Fibroblast of lung (primary cell): ENCODE results near the gene CLSTN1. TPM values are rescaled to one million over a fixed set of nuclear protein-coding genes. Genes with fewer than 3 reads are reported as not detected.

Source experiments
- DNase-seq, 2 donors: peaks; one replicate each; pipeline versions ENCODE4 v3.0.0 to v3.0.0-alpha.2; 2010; ENCODE audit warnings: low read depth in 2 of 2
- H2AFZ ChIP-seq: 2 replicates; pipeline ENCODE4 v1.5.1; 2012; ENCODE audit warnings: low read length, control low read depth, inconsistent platforms
- H3K27ac ChIP-seq: 2 replicates; pipeline ENCODE4 v1.5.1; 2011; ENCODE audit warnings: low read length, control low read depth; ENCODE audit not compliant: insufficient read depth
- H3K27me3 ChIP-seq: 2 replicates; pipeline ENCODE4 v1.5.1; 2011; ENCODE audit warnings: mild to moderate bottlenecking, low read length; ENCODE audit not compliant: control insufficient read depth, insufficient read depth
- H3K36me3 ChIP-seq: 2 replicates; pipeline ENCODE4 v1.5.1; 2011; ENCODE audit warnings: low read length; ENCODE audit not compliant: control insufficient read depth, insufficient read depth
- H3K4me1 ChIP-seq: 2 replicates; pipeline ENCODE4 v1.5.1; 2011; ENCODE audit warnings: low read length; ENCODE audit not compliant: control insufficient read depth, insufficient read depth; ENCODE audit errors: extremely low read depth
- H3K4me2 ChIP-seq: 2 replicates; pipeline ENCODE4 v1.5.1; 2011; ENCODE audit warnings: low read length, control low read depth; ENCODE audit not compliant: insufficient read depth; ENCODE audit errors: extremely low read depth
- H3K4me3 ChIP-seq, 4 experiments: fragments of 200-600 bp in 1 of 4; sonication (generic) in 1 of 4; replicated peaks in 1 of 4; 2 replicates each; pipeline ENCODE4 v1.5.1; 2011 to 2016; ENCODE audit warnings: low read length in 4 of 4, low read depth in 3 of 4, mild to moderate bottlenecking in 3 of 4, control low read depth in 2 of 4, inconsistent platforms in 1 of 4, mixed read lengths in 1 of 4; ENCODE audit not compliant: insufficient read depth in 1 of 4; ENCODE audit errors: control extremely low read depth in 1 of 4
- H3K79me2 ChIP-seq: 2 replicates; pipeline ENCODE4 v1.5.1; 2012; ENCODE audit warnings: mild to moderate bottlenecking, low read length, inconsistent platforms; ENCODE audit not compliant: control insufficient read depth, insufficient read depth
- H3K9ac ChIP-seq: 2 replicates; pipeline ENCODE4 v1.5.1; 2011; ENCODE audit warnings: mild to moderate bottlenecking, low read length, control low read depth; ENCODE audit not compliant: insufficient read depth
- H3K9me3 ChIP-seq: 2 replicates; pipeline ENCODE4 v1.5.1; 2012; ENCODE audit warnings: low read depth, low read length; ENCODE audit not compliant: control insufficient read depth, insufficient read depth
- H4K20me1 ChIP-seq: 2 replicates; pipeline ENCODE4 v1.5.1; 2011; ENCODE audit warnings: low read length; ENCODE audit not compliant: control insufficient read depth, insufficient read depth; ENCODE audit errors: extremely low read depth
- EZH2 ChIP-seq: IDR thresholded peaks from 2 replicates; pipeline ENCODE4 v1.5.1; 2012; ENCODE audit warnings: low read length, control low read depth, mild to moderate bottlenecking; ENCODE audit errors: missing control alignments
- polyA plus RNA-seq, 2 donors: library from polyadenylated mRNA; depleted of rRNA in 1 of 2; stranded (reverse) in 1 of 2; unstranded in 1 of 2; fragments of >200 nt; gene quantifications; 2 replicates each; pipeline ENCODE4 v1.2.1, GENCODE V29; 2011 to 2012; ENCODE audit warnings: missing spikeins in 1 of 2
- total RNA-seq: library from RNA; depleted of rRNA; stranded (reverse); fragments of >200 nt; gene quantifications from 2 replicates; pipeline ENCODE4 v1.2.1, GENCODE V29; 2014
- TF ChIP-seq, protein P1 (sequence below), 2 donors: IDR thresholded peaks in 1 of 2; conservative IDR thresholded peaks in 1 of 2; 1 replicate in 1 of 2; 2 replicates in 1 of 2; pipeline ENCODE4 v1.5.1; 2011 to 2012; ENCODE audit warnings: low read length in 2 of 2, control low read depth in 1 of 2, inconsistent platforms in 1 of 2, low read depth in 1 of 2, mild to moderate bottlenecking in 1 of 2

CLSTN1 gene
- total and polyA plus RNA-seq, 2 donors (not counting 1 experiment from before 2014, with no cell fraction given), result 57.4 to 115 TPM

DNA sequence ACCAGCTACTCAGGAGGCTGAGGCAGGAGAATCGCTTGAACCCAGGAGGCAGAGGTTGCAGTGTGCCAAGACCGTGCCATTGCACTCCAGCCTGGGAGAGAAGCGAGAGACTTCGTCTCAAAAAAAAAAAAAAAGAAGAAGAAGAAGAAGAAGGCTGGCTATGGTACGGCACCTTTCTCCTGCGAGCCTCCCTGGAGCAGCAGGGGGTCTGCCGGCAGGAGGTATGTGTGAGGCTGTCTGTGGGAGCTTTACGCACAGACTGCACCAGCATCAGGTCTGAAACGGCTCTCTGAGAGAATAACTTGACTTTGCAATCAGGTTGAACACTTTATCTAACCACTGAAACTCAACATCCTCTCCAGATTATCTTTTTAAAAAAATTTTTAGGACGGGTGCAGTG is 44.9 kb downstream of the CLSTN1 start:
- no peaks in the 10 kb centered on the region for H4K20me1 ChIP-seq
- no peak overlapping the region for H3K4me2 ChIP-seq
- no peak overlapping the region for H2AFZ ChIP-seq
- no peaks in the 10 kb centered on the region for H3K27me3 ChIP-seq
- no peaks in the 10 kb centered on the region for H3K4me1 ChIP-seq
- no peak overlapping the region for H3K4me3 ChIP-seq
- no peaks in the 10 kb centered on the region for H3K79me2 ChIP-seq
- no peak overlapping the region for H3K9ac ChIP-seq
- no peaks in the 10 kb centered on the region for H3K9me3 ChIP-seq
- TF ChIP-seq, protein P1, sequence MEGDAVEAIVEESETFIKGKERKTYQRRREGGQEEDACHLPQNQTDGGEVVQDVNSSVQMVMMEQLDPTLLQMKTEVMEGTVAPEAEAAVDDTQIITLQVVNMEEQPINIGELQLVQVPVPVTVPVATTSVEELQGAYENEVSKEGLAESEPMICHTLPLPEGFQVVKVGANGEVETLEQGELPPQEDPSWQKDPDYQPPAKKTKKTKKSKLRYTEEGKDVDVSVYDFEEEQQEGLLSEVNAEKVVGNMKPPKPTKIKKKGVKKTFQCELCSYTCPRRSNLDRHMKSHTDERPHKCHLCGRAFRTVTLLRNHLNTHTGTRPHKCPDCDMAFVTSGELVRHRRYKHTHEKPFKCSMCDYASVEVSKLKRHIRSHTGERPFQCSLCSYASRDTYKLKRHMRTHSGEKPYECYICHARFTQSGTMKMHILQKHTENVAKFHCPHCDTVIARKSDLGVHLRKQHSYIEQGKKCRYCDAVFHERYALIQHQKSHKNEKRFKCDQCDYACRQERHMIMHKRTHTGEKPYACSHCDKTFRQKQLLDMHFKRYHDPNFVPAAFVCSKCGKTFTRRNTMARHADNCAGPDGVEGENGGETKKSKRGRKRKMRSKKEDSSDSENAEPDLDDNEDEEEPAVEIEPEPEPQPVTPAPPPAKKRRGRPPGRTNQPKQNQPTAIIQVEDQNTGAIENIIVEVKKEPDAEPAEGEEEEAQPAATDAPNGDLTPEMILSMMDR (conservative IDR thresholded peaks at IDR 0.05 in 1 of 2, IDR thresholded peaks at IDR 0.05 in 1 of 2; ENCODE audit: low read depth in 1 of 2, low read length in 2 of 2), result no peak
- TF ChIP-seq EZH2, result no peak
- DNase-seq, result no peak
- no peaks in the 10 kb centered on the region for H3K36me3 ChIP-seq
- no peak overlapping the region for H3K27ac ChIP-seq

DNA sequence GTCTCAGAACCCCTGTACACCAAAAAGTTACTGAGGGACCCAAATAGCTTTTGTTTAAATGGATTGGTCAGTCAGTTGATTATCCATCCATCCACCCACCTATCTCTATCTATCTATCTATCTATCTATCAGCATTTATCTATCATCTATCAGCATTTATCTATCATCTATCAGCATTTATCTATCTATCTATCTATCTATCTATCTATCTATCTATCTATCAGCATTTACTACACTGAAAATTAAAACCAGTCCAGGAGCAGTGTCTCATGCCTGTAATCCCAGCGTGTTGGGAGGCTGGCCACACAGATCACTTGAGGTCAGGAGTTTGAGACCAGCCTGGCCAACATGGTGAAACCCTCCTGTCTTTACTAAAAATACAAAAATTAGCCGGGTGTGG is 47.1 kb downstream of the CLSTN1 start:
- Histone ChIP-seq H3K4me3 (no peak overlapping the region), H3K27ac (no peak overlapping the region), H3K9ac (no peak overlapping the region), H3K4me1 (no peaks in the 10 kb centered on the region), H4K20me1 (no peaks in the 10 kb centered on the region), H3K36me3 (peaks cover 2% of the 10 kb centered on the region), H2AFZ (no peak overlapping the region), H3K9me3 (no peaks in the 10 kb centered on the region), H3K4me2 (no peak overlapping the region), H3K79me2 (no peaks in the 10 kb centered on the region), H3K27me3 (no peaks in the 10 kb centered on the region)
- TF ChIP-seq, protein P1 (conservative IDR thresholded peaks at IDR 0.05 in 1 of 2, IDR thresholded peaks at IDR 0.05 in 1 of 2; ENCODE audit: low read depth in 1 of 2, low read length in 2 of 2), result no peak
- TF ChIP-seq EZH2, result no peak
- DNase-seq, result no peak

DNA sequence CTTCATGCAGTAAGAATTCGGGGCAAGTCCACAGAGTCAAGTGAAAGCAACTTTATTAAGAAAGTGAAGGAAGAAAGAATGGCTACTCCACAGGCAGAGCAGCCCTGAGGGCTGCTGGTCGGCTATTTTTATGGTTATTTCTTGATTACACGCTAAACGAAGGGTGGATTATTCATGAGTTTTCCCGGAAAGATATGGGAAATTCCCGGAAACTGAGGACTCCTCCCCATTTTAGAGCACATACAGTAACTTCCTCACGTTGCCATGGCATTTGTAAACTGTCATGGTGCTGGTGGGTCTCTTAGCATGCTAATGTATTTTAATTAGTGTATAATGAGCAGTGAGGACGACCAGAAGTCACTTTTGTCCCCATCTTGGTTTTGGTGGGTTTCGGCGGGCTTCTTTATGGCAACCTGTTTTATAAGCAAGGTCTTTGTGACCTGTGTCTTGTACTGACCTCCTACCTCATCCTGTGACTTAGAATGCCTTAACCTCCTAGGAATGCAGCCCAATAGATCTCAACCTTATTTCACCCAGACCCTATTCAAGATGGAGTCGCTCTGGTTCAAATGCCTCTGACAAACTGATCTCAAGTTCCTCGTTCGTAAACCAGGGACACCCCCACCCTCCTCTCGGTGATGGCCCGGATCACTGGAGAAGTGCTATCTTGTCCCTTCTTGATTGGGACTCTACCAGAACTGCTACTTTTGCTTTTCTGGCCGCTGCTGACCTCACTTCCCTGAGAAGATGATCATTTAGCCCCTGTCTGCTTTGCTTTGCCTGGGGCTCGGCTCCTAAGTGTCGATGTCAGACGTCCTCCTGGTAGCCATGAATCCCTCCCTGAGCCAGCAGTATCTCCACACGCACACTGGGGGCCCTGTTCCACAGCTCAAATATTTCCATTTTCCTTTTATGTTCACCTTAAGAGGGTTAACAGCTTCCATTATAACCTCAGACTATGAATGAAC is 48.8 kb downstream of the CLSTN1 start:
- Histone ChIP-seq H3K27ac (no peak overlapping the region), H3K4me1 (no peaks in the 10 kb centered on the region)

More for the DNA sequence above, 48.8 kb downstream of the CLSTN1 start:
- Histone ChIP-seq H3K27me3 (no peaks in the 10 kb centered on the region), H2AFZ (no peak overlapping the region), H3K9ac (no peak overlapping the region), H3K4me2 (no peak overlapping the region), H3K4me3 (no peak overlapping the region), H3K36me3 (peaks cover 2% of the 10 kb centered on the region), H3K9me3 (no peaks in the 10 kb centered on the region), H3K79me2 (no peaks in the 10 kb centered on the region), H4K20me1 (no peaks in the 10 kb centered on the region)
- TF ChIP-seq, protein P1 (conservative IDR thresholded peaks at IDR 0.05 in 1 of 2, IDR thresholded peaks at IDR 0.05 in 1 of 2; ENCODE audit: low read depth in 1 of 2, low read length in 2 of 2), result no peak
- TF ChIP-seq EZH2, result no peak
- DNase-seq, result no peak
